ENCODE data around the gene MAP2K5.

Gene MAP2K5

DNA sequence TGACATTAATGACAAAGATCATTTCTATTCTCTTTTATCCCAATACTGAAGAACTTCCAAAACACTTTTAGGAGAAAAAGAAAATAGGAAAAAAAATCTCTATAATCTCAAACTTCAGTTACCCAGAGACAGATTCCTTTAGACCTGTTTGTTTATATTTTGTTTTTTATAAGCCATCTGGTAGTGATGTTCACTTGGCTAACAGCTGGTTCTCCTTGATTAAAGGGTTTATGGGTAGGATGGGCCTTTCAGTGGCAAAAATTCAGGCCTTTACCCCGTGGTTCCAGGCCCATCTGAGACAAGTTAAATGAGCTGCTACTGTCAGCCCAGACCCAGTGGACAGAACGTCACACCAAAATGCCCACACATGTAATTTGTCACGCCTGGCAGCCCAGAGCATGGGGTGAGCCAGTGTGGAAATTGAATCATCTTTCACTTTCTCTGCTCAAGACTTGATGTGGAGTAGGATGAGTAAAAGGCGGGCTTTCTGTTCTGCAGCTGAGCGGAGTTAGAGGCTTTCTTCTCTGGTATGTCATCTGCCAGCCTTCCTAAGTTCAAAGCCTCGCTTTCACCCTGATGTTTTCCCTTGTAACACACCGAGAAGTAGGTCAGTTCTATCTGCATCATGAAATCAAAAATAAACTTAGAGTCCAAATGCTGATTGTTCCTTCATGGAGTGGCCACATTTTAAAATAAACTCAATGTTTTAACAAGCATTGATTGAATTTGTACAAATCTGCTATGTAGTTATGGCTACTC, 220.3 kb downstream of the MAP2K5 start:
- no peak for DNase-seq

DNA sequence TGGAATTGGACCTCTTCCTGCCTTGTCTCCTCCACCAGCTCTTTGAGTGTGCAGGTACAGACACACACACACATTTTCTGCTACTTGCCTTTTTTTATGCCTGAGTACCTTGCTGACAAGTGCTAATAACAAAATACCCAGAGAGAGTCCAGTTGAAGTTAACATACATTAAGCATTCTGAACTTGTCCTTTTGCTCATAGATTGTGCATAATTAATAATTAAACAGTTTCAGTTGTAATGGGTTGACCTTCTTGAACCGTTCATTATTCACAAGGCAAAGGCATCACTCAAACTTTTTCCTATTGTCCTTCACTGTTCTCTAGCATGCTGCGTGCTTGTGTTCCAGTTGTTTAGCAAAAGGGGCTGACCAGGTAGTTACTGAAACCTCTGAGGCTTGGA, 223.2 kb downstream of the MAP2K5 start:
- no peak for DNase-seq

DNA sequence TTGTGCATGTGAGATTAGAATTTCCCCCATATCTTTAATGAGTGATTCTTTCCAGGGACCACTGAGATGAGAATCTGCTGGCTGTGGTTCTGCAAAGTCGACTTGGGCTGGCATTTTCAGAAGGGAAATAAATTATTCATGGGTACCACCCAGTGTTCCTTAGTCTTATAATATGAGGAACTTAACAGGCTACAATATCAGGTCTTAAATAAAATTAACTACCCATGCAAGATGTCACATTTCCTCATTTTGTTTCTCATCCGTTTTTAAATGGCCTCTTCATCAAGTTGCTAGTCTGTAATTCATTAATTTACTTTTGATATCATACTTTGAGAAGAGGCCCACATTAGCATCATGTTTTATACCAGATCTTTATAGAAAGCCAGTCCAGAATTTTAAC, 224.5 kb downstream of the MAP2K5 start:
- no peak for DNase-seq

DNA sequence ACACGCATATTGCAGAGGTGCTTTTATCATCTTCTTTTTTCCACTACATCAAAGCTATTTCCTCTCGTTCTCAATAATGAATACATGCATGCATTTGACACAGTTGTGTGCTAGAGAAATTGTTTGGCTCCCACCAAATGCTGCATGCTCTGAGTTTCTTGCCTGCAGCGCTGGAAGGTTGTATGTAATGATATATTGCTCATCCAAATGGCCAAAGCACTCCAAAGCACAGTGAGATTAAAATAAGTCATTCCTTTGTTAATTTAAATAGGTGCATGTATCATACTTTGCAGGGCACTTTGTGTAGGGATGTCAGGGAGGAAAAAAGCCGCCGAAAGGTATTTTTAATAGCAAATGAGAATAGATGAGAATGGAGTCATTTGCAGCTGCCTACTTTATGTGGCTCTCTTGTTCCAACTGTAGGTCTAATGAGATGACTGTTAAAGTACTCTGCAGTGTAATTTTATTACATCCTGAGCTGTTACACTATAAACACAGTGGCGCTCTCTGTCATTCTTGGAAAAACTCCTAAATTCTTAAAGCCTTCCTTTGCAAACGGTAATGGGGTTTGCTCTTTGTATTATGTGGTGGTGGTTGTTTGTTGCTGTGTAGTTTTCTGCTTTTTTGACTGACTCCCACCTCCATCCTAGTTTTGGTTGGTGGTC, 225.9 kb downstream of the MAP2K5 start:
- DNase-seq: no peak

DNA sequence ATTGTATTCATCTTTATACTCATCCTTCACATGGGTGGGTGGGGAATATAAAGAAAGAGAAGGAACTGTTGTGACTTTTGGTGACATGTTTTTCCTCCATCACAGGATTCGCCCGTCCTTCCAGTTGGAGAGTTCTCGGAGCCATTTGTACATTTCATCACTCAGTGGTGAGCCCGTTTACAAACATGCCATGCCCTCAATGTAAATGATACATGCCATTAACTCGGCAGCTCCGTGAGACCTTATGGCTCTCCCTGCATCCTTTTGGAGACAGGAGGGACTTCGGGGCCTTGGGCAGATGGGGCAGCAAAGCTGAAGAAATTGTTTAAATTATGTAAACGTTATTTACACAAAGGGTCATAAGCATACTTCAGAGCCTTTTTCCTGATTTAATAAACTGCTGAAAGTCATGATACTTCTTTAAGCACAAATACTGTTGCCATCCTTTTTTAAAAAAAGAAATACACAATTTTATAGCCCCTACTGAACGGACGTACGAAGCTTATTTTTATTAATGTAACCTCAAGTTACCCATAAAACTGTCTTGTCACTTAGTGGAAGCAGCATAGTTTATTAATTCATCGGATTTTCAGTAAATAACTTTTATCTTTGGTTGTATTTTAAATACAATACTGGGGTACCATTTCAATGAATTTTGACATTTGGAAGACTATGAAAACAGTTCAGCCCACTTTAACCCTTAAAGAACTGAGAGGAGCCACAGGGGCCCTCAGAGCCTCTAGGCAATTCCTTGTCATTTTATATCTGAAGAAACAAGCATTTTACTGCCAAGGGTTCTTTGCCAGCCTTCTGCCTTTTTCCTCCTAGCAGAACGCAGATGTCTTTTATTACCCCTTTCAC, 227.2 kb downstream of the MAP2K5 start:
- DNase-seq: no peak

DNA sequence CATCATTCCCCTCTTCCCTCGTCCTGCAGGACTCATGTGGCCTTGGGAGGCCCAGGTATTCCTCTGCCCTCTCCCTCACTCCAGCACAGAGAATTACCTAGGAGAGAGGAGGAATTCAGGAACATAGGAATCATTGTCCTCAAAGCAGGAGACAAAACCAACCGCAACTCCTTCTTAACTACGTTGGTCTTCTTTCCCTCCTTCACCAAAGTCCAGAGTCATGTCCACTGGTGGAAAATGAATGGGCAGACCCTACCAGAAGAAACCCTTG, 227.8 kb downstream of the MAP2K5 start:
- DNase-seq: no peak

DNA sequence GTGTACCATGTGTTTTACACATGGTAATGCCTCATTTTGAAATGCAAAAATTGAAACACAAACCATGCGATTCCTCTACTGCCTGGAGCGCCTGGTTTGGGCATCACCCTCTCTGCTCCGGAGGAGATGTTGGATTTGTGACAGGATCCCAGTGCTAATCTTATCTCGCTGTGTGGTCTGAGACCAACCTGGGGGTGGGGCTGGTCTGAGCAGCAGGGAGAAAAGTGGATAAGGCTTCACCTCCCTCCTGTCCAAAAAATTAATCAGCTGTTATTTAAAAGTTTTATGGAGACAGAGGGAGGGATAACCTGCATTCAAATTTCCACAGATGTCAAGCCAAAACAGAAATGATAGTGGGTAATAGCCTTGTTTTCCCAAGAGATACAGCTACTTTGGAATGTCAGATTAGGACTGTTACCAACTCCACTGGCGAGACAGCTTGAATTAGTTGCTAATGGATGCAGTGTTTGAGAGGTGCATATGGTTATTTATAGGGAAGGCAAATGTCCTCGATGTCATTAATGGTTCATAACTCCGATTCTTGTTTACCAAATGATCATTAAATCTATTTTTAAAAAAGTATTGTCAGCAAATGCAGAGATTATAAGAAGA, 228.8 kb downstream of the MAP2K5 start:
- DNase-seq: no peak

DNA sequence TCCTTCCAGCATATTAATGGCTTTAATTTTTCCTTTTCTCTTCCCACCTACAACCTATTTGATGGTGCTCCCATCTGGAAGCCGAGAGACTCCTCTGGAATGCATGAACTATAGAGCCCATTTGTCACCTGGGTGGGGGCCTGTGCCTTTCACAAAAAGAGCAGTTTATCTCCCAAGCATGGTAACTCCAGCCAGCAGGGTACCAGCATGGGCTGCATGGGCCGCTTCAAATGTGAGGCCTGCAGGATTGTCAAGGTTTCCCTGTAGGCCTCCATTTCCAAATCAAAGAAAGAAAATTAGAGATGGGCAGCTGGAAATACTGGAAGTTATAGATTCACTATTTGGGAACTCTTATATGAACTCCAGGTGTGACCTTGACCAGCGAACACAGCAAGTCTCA, 232.1 kb downstream of the MAP2K5 start:
- no peak for DNase-seq

DNA sequence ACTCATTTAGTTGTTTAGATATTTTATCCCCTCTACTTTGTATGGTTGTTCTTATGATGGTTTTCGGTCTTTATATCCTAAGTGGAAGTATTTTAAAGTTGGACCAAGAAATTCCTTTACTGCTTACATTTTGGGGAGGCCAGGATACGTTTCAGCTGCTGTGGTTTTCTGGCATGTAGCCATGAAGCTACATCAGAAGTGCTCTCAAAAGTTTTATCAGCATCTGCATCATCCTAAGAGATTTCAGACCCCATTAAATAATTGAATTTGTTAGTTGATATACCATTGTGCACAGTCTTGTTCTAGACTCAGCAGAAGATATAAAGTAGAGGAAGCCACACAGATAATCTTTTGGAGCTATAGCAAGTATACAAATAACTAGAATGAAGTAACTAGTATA, 232.7 kb downstream of the MAP2K5 start:
- no peak for DNase-seq

DNA sequence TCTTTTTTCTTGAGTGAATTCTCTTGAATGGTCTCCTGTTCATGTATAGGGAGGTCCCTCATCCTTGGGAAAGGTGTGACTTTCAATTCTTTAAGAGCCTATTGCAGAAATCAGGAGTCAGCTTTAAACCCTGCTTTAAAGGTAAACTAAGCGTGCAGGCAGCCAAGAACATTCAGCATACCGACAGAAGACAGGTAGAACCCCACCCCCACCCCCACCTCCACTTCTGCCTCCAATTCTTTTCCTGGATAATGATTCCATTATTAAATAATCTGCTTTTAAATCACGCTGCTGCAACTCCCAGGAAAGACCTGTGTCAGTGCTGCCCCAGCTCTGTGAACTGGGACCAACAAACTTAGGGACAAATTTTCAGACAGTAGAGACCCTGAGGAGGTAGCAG, 233.5 kb downstream of the MAP2K5 start:
- DNase-seq: no peak

DNA sequence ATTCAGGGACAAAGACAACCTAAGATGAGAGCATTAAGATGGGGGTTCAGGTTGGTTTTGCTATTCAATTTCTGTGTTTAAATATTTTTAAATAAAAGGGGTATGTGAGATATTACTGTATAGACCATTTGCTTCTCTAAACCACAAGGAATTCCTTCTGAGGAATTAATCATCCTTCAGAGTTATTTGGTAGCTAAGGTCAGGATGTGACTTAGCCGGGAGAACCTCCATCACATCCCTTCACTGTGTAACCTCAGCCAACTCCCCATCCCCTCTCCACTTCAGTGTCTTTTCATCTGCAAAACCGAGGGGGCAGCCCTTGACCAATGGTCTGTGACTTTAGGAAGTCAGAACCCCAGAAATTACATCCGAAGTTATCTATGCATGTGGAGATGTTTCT, 234.1 kb downstream of the MAP2K5 start:
- no peak for DNase-seq

DNA sequence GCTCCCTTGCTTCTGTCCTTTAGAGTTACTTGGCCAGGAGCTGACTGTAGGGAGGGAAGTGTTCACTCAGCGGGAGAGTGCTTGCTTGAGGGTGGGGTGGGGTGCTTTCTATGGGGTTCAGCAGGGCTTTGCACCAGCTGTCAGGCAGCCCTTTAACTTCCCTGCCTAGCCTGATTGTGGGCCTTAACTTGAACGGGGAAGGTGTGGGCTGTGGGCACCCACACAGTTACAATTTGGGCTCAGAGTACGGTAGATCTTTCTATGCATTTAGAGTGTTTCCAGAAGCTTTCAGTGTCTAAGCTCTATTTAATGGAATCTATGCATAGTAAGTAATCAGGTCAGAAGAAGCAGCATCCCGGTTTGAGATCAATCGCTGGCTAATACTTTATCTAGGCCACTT, 234.6 kb downstream of the MAP2K5 start:
- no peak for DNase-seq

DNA sequence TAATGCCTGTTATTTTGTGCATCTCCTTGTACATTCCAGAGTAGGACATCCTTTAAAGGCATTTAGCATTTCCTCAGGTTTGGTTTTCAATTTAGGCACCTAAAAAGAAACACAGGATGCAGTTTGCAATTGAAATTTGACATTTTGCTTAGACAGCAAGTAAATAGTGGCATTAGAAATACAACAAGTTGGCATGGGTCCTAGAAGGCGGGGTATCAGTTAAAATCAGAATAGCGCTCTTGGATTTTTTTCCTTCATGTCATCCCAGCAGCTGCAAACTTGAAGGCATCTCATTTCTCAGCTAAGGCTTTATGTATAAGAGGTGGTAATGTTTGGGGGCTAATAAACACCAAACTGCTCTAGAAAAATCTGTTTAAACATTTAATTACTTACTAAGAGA, 235.3 kb downstream of the MAP2K5 start:
- no peak for DNase-seq

DNA sequence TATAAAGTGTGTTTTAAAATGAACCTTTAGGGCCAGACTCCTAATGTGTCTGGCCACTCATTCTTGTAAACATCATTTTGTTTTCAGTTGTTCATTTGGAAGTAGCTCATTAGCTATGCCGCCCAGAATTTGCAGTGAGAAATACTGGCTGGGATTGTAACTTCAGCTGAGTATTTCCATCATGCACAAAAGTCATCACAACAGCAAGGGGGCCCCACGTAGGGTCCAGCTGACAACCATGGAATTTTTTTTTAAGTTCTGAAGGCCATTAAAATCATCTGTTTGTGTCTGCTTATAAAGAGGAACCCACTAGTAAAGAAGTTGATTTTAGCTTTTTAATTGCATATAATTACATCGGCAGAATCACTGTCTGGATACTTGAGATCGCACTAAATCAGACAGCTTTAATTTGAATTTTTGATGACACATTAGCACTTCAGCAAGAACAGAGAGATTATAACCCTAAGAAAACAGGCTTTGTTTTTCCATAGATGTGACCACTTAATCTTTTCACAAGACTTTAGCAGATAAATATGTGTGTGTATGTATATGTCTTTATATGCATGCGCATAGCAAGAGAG, 236.6 kb downstream of the MAP2K5 start:
- DNase-seq: no peak

DNA sequence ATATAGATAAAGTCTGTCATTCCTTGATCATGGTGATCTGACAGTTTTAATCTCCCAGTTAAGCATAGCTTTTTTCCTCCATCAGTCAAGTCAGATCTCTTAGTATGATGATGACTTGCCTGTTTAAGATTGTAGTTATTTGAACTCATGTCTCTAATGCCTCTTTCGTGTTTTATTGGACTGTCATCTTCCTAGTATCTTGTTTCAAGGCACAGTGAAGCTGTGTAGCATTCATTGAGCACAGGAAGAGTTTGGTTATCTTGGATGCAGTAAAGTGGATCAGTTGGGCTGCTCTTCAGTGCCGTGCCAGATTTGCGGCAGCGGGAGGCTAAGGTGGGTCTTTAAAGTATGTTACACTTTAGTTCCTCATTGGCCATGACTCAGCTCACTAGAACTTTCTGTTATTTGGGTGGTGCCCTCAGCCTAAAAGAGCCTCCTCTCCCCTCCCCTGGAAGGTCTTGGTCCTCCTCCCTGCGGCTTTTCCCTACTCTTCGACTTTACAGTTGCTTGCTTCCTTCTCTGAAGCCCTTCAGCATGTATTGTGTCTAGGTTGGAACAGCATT, 237.1 kb downstream of the MAP2K5 start:
- DNase-seq: no peak

DNA sequence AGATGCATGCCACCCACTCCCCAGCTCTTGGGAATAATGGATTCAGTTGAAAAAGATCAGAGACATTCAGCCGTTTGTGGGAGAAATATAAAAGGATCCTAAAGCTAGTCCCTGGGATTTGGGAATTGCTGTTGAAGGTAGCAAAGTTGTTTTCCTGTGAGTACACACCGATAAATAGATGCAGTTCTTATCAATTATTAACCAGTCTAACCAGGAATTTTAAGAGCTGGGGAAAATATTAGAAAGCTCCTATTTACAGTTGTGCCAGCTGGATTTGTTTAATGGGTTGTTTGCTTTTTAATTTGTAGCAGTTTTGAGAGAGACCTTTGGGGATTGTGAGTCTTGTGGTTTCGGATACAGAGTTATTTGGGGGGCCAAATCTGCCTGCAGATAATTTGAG, 238.6 kb downstream of the MAP2K5 start:
- DNase-seq: no peak

DNA sequence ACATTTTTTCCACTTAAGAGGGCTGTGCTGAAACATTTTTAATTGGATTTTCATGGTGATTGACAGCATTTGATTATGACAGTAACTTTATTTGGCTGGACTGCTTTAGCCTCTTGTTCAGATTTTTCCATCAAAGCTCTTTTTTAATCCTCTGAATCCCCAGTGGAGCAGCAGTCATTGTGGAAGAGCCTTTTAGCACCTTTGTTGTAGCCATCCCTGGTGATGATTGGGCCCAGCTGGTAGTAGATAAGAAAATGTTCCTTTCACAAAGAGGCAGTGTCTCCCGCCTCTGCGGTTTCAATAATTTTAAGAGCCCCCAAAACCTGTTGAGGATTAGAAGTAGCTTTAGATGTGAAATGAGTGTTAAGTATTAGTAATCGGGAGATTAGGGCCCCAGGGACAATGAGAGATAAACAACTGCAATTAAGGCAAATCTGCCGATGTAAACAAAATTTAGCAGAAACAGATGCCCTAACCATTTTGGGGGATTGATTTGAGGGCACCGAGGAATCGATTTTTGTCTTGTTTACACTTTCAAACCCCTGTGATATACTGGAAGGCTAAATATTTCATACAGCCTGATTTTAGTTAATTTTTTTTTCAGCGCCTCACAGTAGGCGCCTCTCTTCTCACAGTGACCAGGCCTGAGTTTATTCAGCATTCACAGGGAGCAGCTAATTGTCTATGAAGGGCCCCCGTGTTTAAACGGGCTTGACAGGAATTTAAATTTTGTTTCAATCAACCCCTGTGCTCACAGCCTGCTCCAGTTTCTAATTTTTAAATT, 239.6 kb downstream of the MAP2K5 start:
- no peak for DNase-seq

DNA sequence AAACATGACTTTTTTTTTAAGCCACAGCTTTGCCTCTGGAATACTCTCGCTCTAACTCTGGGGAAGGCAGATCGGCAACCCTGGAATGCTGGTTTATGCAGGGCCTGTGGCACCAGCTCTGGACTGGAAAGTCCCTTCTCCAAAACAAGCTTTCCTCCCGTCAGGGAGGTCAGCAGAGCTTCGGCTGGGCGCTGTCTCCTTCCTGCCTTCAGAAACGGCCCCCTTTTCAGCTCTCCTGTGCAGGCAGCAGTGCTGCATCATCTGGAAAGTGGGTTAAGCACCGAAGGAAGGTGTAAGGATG, 240.1 kb downstream of the MAP2K5 start:
- DNase-seq: no peak

DNA sequence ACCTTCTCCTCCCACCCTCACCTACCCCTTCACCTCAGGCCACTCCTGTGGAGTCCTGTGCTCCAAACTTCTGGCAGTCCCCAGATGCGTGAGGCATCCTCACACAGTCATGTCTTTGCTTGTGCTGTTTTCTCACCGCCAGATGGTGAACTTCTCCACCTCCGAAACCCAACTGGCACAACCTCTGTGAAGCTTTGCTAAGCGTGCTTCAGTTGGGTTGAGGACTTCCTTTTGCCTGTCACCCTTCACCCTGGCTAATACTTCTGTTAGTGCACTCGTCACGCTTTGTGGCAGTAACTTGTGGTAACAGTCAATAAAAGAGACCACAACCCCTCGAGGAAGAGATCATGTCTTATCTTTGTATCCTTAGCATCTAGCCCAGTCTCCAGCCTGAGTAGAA, 240.8 kb downstream of the MAP2K5 start:
- DNase-seq: no peak

DNA sequence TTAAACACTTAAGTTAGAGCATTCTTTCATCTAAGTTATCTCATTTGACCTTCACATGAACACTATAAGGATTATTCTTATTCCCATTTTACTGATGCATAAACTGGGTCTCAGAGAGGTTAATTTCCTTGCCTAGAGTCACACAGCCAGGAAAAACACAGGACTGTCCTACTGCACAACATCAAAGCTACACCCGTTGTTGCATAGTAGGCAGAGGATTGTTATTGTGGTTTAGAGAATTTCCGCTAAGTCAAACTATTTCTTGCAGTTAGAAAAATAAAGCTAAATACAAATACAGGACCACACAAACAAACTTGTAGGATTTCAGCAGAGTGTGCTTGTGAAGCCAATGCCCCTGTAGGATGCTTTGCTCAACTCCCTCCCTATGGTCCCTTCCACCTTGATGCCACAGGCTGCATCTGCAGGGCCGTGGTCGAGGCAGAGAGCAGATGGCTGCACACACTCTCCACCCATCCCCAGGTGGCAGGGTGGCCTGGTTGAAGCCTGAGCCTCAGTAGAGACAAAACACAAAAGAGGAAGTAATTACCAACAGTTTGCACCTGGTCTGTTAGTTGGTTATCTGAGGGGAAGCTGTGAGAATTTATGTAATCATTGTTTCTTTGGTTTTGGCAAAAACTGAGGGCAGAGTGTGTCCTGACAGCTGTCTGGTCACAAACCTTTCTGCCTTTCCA, 241.7 kb downstream of the MAP2K5 start:
- DNase-seq: peak; percentile 55

DNA sequence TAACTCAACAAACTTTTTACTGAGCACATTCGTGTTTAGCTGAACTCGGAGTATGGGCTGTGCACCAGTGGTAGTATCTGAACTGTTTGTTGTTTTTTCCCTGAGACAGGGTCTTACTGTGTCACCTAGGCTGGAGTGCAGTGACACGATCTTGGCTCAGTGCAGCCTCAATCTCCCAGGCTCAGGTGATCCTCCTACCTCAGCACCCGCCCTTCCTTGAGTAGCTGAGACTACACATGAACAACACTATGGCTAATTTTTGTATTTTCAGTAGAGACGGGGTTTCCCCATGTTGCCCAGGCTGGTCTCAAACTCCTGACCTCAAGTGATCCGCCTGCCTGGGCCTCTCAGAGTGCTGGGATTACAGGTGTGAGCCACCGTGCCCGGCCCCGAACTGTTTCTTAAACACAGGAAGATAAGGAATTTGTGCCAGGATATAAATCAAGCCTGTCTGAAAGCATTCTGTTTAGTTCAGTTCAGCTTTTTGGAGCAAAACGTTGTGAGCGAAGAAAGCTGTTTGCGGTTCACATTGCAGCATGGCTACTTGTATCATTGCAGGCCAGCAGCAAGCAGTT, 242.4 kb downstream of the MAP2K5 start:
- no peak for DNase-seq
